ENCODE measurements around the gene TXNDC16.
"Not testable (repeated sequence)": the region's sequence is repeated elsewhere in the genome, so short reads cannot be mapped to it uniquely, and the experiment has no call there.

The TXNDC16 gene

GRCh38 chr14:52538623-52539022, 13.7 kb downstream of the TXNDC16 start:
- DNase-seq: no peak

GRCh38 chr14:52536269-52536668, 16.0 kb downstream of the TXNDC16 start:
- DNase-seq: no peak

GRCh38 chr14:52531481-52531880, 20.8 kb downstream of the TXNDC16 start:
- DNase-seq: no peak

- no peak for DNase-seq
Observed at GRCh38 chr14:52527052-52527451, 25.3 kb downstream of the TXNDC16 start.

- no peak for DNase-seq
Observed at GRCh38 chr14:52522581-52523345, 29.5 kb downstream of the TXNDC16 start.

- no peak for DNase-seq
Observed at GRCh38 chr14:52522033-52522432, 30.3 kb downstream of the TXNDC16 start.

GRCh38 chr14:52514046-52514811, 38.1 kb downstream of the TXNDC16 start:
- no peak for DNase-seq

GRCh38 chr14:52513249-52513648, 39.1 kb downstream of the TXNDC16 start:
- no peak for DNase-seq

GRCh38 chr14:52494444-52494843, 57.9 kb downstream of the TXNDC16 start:
- DNase-seq: no peak

- DNase-seq: no peak
Observed at GRCh38 chr14:52485350-52485960, 66.8 kb downstream of the TXNDC16 start.

- DNase-seq: peak; percentile 33
Observed at GRCh38 chr14:52481864-52482263, 70.4 kb downstream of the TXNDC16 start.

GRCh38 chr14:52473557-52473956, 78.7 kb downstream of the TXNDC16 start:
- peak; percentile 34 for DNase-seq

GRCh38 chr14:52472728-52473127, 79.6 kb downstream of the TXNDC16 start:
- no peak for DNase-seq

GRCh38 chr14:52472251-52472650, 80.1 kb downstream of the TXNDC16 start:
- not testable (repeated sequence) for DNase-seq

- no peak for DNase-seq
Observed at GRCh38 chr14:52467515-52468266, 84.6 kb downstream of the TXNDC16 start.

- DNase-seq: no peak
Observed at GRCh38 chr14:52464175-52464574, 88.1 kb downstream of the TXNDC16 start.

GRCh38 chr14:52463375-52463774, 88.9 kb downstream of the TXNDC16 start:
- DNase-seq: no peak

GRCh38 chr14:52461721-52462120, 90.6 kb downstream of the TXNDC16 start:
- DNase-seq: no peak

GRCh38 chr14:52458721-52459085, 93.6 kb downstream of the TXNDC16 start:
- no peak for DNase-seq

- no peak for DNase-seq
Observed at GRCh38 chr14:52457411-52457810, 94.9 kb downstream of the TXNDC16 start.

GRCh38 chr14:52455291-52456088, 96.8 kb downstream of the TXNDC16 start:
- no peak for DNase-seq

GRCh38 chr14:52447236-52447635, 105.1 kb downstream of the TXNDC16 start:
- no peak for DNase-seq

Data from DMS79 treated with DMSO at 0.1 percent for 48 hours (cell line).